Measurements from ENCODE around the gene NEDD4L.

The NEDD4L gene

GRCh38 chr18:58297198-58297597 is 253.2 kb downstream of the NEDD4L start:
- Histone ChIP-seq H3K27me3 (no peaks in the 10 kb centered on the region), H3K9ac (no peak overlapping the region), H3K9me3 (no peaks in the 10 kb centered on the region), H3K36me3 (no peaks in the 10 kb centered on the region), H3K4me1 (peaks cover 11% of the 10 kb centered on the region), H3K4me3 (no peak overlapping the region), H3K27ac (no peak overlapping the region), H4K20me1 (no peaks in the 10 kb centered on the region), H3K4me2 (no peak overlapping the region)
- no peak for TF ChIP-seq Cebpa-rat (IDR thresholded peaks at IDR 0.05)

GRCh38 chr18:58298251-58299134 is 254.5 kb downstream of the NEDD4L start:
- H3K4me1 ChIP-seq = peaks cover 18% of the 10 kb centered on the region
- H4K20me1 ChIP-seq = no peaks in the 10 kb centered on the region
- H3K9ac ChIP-seq = no peak overlapping the region
- H3K27me3 ChIP-seq = no peaks in the 10 kb centered on the region
- no peaks in the 10 kb centered on the region for H3K36me3 ChIP-seq
- no peak overlapping the region for H3K27ac ChIP-seq
- no peaks in the 10 kb centered on the region for H3K9me3 ChIP-seq
- no peak overlapping the region for H3K4me2 ChIP-seq
- no peak for TF ChIP-seq Cebpa-rat (IDR thresholded peaks at IDR 0.05)
- no peak overlapping the region for H3K4me3 ChIP-seq

GRCh38 chr18:58299135-58299473 is 255.1 kb downstream of the NEDD4L start:
- H3K27ac ChIP-seq = no peak overlapping the region
- no peaks in the 10 kb centered on the region for H3K36me3 ChIP-seq
- H3K27me3 ChIP-seq = no peaks in the 10 kb centered on the region
- peaks cover 19% of the 10 kb centered on the region for H3K4me1 ChIP-seq
- no peak for TF ChIP-seq Cebpa-rat (IDR thresholded peaks at IDR 0.05)
- H4K20me1 ChIP-seq = no peaks in the 10 kb centered on the region
- peak overlapping the region; percentile 36 for H3K4me2 ChIP-seq
- H3K9ac ChIP-seq = no peak overlapping the region
- no peaks in the 10 kb centered on the region for H3K9me3 ChIP-seq
- H3K4me3 ChIP-seq = no peak overlapping the region

GRCh38 chr18:58299936-58300335 is 255.9 kb downstream of the NEDD4L start:
- Histone ChIP-seq H3K9me3 (peaks cover 6% of the 10 kb centered on the region), H3K4me3 (no peak overlapping the region), H3K4me1 (peaks cover 19% of the 10 kb centered on the region), H3K36me3 (no peaks in the 10 kb centered on the region), H4K20me1 (no peaks in the 10 kb centered on the region), H3K4me2 (peak overlapping the region; percentile 36), H3K27me3 (no peaks in the 10 kb centered on the region), H3K9ac (no peak overlapping the region), H3K27ac (no peak overlapping the region)
- no peak for TF ChIP-seq Cebpa-rat (IDR thresholded peaks at IDR 0.05)

- Histone ChIP-seq H3K36me3 (no peaks in the 10 kb centered on the region), H3K4me2 (no peak overlapping the region), H3K4me3 (no peak overlapping the region), H3K9me3 (peaks cover 16% of the 10 kb centered on the region), H3K4me1 (peaks cover 19% of the 10 kb centered on the region), H3K27me3 (no peaks in the 10 kb centered on the region), H3K9ac (no peak overlapping the region), H4K20me1 (no peaks in the 10 kb centered on the region), H3K27ac (no peak overlapping the region)
- TF ChIP-seq Cebpa-rat (IDR thresholded peaks at IDR 0.05) = no peak
Observed at GRCh38 chr18:58300867-58301266, 256.8 kb downstream of the NEDD4L start.

- Histone ChIP-seq H3K36me3 (no peaks in the 10 kb centered on the region), H3K27ac (no peak overlapping the region), H4K20me1 (no peaks in the 10 kb centered on the region), H3K9me3 (peaks cover 27% of the 10 kb centered on the region), H3K9ac (no peak overlapping the region), H3K27me3 (no peaks in the 10 kb centered on the region), H3K4me1 (peaks cover 19% of the 10 kb centered on the region), H3K4me3 (no peak overlapping the region), H3K4me2 (no peak overlapping the region; the same call in 1 of the 2 replicates)
- no peak for TF ChIP-seq Cebpa-rat (IDR thresholded peaks at IDR 0.05)
Observed at GRCh38 chr18:58302811-58303210, 258.8 kb downstream of the NEDD4L start.

GRCh38 chr18:58303363-58303762 is 259.3 kb downstream of the NEDD4L start:
- H3K9me3 ChIP-seq = peaks cover 27% of the 10 kb centered on the region
- peak overlapping the region; percentile 27; the same call in 1 of the 2 replicates for H3K4me2 ChIP-seq
- H4K20me1 ChIP-seq = no peaks in the 10 kb centered on the region
- peaks cover 19% of the 10 kb centered on the region for H3K4me1 ChIP-seq
- H3K4me3 ChIP-seq = no peak overlapping the region
- H3K27ac ChIP-seq = no peak overlapping the region
- H3K36me3 ChIP-seq = no peaks in the 10 kb centered on the region
- no peak for TF ChIP-seq Cebpa-rat (IDR thresholded peaks at IDR 0.05)
- H3K9ac ChIP-seq = no peak overlapping the region
- H3K27me3 ChIP-seq = no peaks in the 10 kb centered on the region

- Histone ChIP-seq H3K9me3 (peaks cover 27% of the 10 kb centered on the region), H3K36me3 (no peaks in the 10 kb centered on the region), H3K4me2 (no peak overlapping the region), H3K27ac (no peak overlapping the region), H4K20me1 (no peaks in the 10 kb centered on the region), H3K4me3 (no peak overlapping the region), H3K4me1 (peaks cover 8% of the 10 kb centered on the region; the same call in 1 of the 2 replicates), H3K27me3 (no peaks in the 10 kb centered on the region), H3K9ac (no peak overlapping the region)
- TF ChIP-seq Cebpa-rat (IDR thresholded peaks at IDR 0.05) = no peak
Observed at GRCh38 chr18:58305792-58306191, 261.8 kb downstream of the NEDD4L start.

- no peak overlapping the region for H3K4me2 ChIP-seq
- H3K9ac ChIP-seq = no peak overlapping the region
- peaks cover 8% of the 10 kb centered on the region; the same call in 1 of the 2 replicates for H3K4me1 ChIP-seq
- no peak overlapping the region for H3K4me3 ChIP-seq
- H3K27ac ChIP-seq = no peak overlapping the region
- H3K36me3 ChIP-seq = no peaks in the 10 kb centered on the region
- no peaks in the 10 kb centered on the region for H3K27me3 ChIP-seq
- H4K20me1 ChIP-seq = no peaks in the 10 kb centered on the region
- H3K9me3 ChIP-seq = peaks cover 27% of the 10 kb centered on the region
- TF ChIP-seq Cebpa-rat (IDR thresholded peaks at IDR 0.05) = no peak
Observed at GRCh38 chr18:58307441-58307840, 263.4 kb downstream of the NEDD4L start.

GRCh38 chr18:58308463-58308862 is 264.4 kb downstream of the NEDD4L start:
- no peak for TF ChIP-seq Cebpa-rat (IDR thresholded peaks at IDR 0.05)
- H3K9me3 ChIP-seq = peaks cover 27% of the 10 kb centered on the region
- no peaks in the 10 kb centered on the region for H3K36me3 ChIP-seq
- no peak overlapping the region for H3K9ac ChIP-seq
- no peak overlapping the region for H3K4me2 ChIP-seq
- no peak overlapping the region for H3K27ac ChIP-seq
- H3K4me1 ChIP-seq = peaks cover 2% of the 10 kb centered on the region; the same call in 1 of the 2 replicates
- no peaks in the 10 kb centered on the region for H4K20me1 ChIP-seq
- H3K27me3 ChIP-seq = no peaks in the 10 kb centered on the region
- H3K4me3 ChIP-seq = no peak overlapping the region

Data from BLaER1 (cell line).